ENCODE results near the gene DAPK1. TPM values are rescaled to one million over a fixed set of nuclear protein-coding genes. Genes with fewer than 3 reads are reported as not detected.

The DAPK1 gene
- total RNA-seq, 1 donor from 2014 or later: 29.5 TPM

DNA sequence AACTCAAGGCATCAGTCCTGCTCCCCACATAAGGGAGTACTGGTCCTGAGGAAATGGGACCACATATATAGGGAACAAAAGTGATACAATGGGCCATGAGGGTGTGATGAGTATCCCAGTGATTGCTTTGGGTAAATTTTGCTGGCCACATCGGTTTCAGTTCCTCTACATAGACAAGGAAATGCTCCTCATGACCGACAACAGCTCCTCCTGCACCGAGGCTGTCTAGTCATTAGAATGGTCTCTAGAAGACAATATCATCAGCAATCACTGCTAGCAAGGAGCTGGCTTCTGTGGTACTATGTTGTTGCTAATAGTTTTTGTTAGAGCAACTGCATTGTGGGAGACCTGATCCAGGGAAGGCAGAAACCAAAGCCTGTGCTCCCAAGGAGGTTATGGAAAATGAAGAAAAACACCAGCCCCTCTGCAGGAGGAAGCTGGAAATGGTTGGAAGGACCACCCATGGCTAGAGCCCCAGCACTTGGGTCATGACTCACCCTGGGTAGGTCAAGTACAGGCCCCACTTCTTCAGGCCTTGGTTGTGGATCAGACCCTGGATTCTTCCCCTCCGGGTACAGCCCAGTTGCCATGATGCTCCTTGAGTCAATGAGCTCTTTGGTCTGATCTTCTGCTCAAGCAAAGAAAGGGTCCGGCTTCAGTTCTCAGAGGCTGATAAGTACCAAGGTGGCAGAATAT lies 224.9 kb downstream of the DAPK1 start:
- no peaks in the 10 kb centered on the region for H3K4me1 ChIP-seq
- no peak overlapping the region for H3K4me2 ChIP-seq
- Mint-ChIP-seq H3K27me3 (ENCODE audit: insufficient read depth, low read depth) (no peaks in the 10 kb centered on the region), H3K36me3 (no peaks in the 10 kb centered on the region), H3K27ac (no peak overlapping the region), H3K9me3 (no peaks in the 10 kb centered on the region), H3K4me3 (no peak overlapping the region), H3K4me1 (peaks cover 6% of the 10 kb centered on the region)
- peaks cover 27% of the 10 kb centered on the region for H3F3A ChIP-seq (ENCODE audit: low read depth)
- H3K9ac ChIP-seq: no peak overlapping the region
- H4K20me1 ChIP-seq (ENCODE audit: low read depth): no peaks in the 10 kb centered on the region
- no peak overlapping the region for H2AFZ ChIP-seq (replicated peaks)
- H3K27ac ChIP-seq: no peak overlapping the region
- no peaks in the 10 kb centered on the region for H3K79me2 ChIP-seq (ENCODE audit: low read depth)
- H3K4me3 ChIP-seq: no peak overlapping the region
- TF ChIP-seq EZH2 (IDR thresholded peaks at IDR 0.05): no peak
- TF ChIP-seq EZH2phosphoT487 (IDR thresholded peaks at IDR 0.05): no peak
- no peak for TF ChIP-seq CTCF (IDR thresholded peaks at IDR 0.05)
- H3K9me3 ChIP-seq (ENCODE audit: low read depth): no peaks in the 10 kb centered on the region
- peaks cover 25% of the 10 kb centered on the region for H3K27me3 ChIP-seq
- H3K36me3 ChIP-seq: no peaks in the 10 kb centered on the region
- no peak for DNase-seq (ENCODE audit: low spot score)

DNA sequence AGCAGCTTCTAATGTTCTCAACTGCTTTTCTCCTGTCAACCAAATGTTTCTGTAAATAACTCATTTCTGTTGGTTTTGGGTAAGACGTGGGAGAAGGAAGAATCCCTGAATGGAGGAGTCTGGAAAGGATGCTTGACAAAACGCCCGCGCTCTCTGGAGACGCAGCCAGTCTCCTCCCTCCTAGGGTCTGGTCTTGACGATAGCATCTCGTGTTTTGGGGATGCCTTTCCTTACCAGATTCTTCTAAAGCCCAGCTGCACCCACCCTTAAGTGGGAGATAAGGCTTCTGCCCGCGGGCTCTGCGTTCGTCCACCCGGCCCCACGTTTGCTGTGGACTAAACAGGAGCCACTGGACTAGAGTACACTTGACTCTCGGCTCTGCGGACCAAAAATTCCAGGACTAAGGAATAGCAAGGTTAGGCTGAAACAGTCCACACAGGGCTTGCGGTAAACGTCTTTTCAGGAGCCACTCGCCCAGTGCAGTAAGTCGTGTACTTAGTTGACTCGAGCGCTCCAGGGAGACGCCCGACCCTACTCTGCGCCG lies 227.8 kb downstream of the DAPK1 start:
- peak overlapping the region; percentile 93 for H3K4me2 ChIP-seq
- H3K27ac ChIP-seq: no peak overlapping the region
- no peaks in the 10 kb centered on the region for H3K9me3 ChIP-seq (ENCODE audit: low read depth)
- peak; percentile 50 for DNase-seq (ENCODE audit: low spot score)
- peaks cover 28% of the 10 kb centered on the region for H3F3A ChIP-seq (ENCODE audit: low read depth)
- no peak overlapping the region for H3K9ac ChIP-seq
- peaks cover 2% of the 10 kb centered on the region for H3K27me3 Mint-ChIP-seq (ENCODE audit: insufficient read depth, low read depth)
- peak overlapping the region; percentile 65 for H3K4me3 ChIP-seq
- H3K9me3 Mint-ChIP-seq: no peaks in the 10 kb centered on the region
- no peaks in the 10 kb centered on the region for H3K4me1 ChIP-seq
- no peak for TF ChIP-seq CTCF (IDR thresholded peaks at IDR 0.05)
- peak; percentile 27 for TF ChIP-seq EZH2 (IDR thresholded peaks at IDR 0.05)
- peaks cover 12% of the 10 kb centered on the region for H3K4me1 Mint-ChIP-seq
- H3K4me3 Mint-ChIP-seq: peak overlapping the region; percentile 93
- H3K27ac Mint-ChIP-seq: peak overlapping the region; percentile 57
- H4K20me1 ChIP-seq (ENCODE audit: low read depth): no peaks in the 10 kb centered on the region
- H2AFZ ChIP-seq (replicated peaks): peak overlapping the region; percentile 95
- H3K36me3 Mint-ChIP-seq: peaks cover 14% of the 10 kb centered on the region
- no peaks in the 10 kb centered on the region for H3K36me3 ChIP-seq
- H3K79me2 ChIP-seq (ENCODE audit: low read depth): no peaks in the 10 kb centered on the region
- H3K27me3 ChIP-seq: peaks cover 25% of the 10 kb centered on the region

GRCh38 chr9:87725900-87726709 lies 228.4 kb downstream of the DAPK1 start, which contains the start of gene CTSL:
Gene CTSL (plus strand): TSS chr9:87726119. CDS start chr9:87727604, 1,485 bp downstream.
- Histone ChIP-seq H3K9ac (peak within 1 kb of the TSS; percentile 69), H3K4me2 (peak within 1 kb of the TSS; percentile 93), H3K36me3 (no peaks in the 10 kb centered on the region), H3K27me3 (peaks cover 25% of the 10 kb centered on the region), H3K4me1 (no peaks in the 10 kb centered on the region), H4K20me1 (ENCODE audit: low read depth) (no peaks in the 10 kb centered on the region), H3K27ac (peak within 1 kb of the TSS; percentile 85), H3F3A (ENCODE audit: low read depth) (peaks cover 28% of the 10 kb centered on the region), H3K4me3 (peak within 1 kb of the TSS; percentile 65), H3K9me3 (ENCODE audit: low read depth) (no peaks in the 10 kb centered on the region), H3K79me2 (ENCODE audit: low read depth) (no peaks in the 10 kb centered on the region), H2AFZ (replicated peaks) (peak within 1 kb of the TSS; percentile 95)
- Mint-ChIP-seq H3K9me3 (no peaks in the 10 kb centered on the region), H3K27ac (peak within 1 kb of the TSS; percentile 57), H3K27me3 (ENCODE audit: insufficient read depth, low read depth) (peaks cover 2% of the 10 kb centered on the region), H3K4me3 (peak within 1 kb of the TSS; percentile 93), H3K36me3 (peaks cover 18% of the 10 kb centered on the region), H3K4me1 (peaks cover 12% of the 10 kb centered on the region)
- peak; percentile 90 for DNase-seq (ENCODE audit: low spot score)
- TF ChIP-seq EZH2phosphoT487 (IDR thresholded peaks at IDR 0.05) (no peak), EZH2 (IDR thresholded peaks at IDR 0.05) (peak; percentile 16), CTCF (IDR thresholded peaks at IDR 0.05) (peak; percentile 52)

Measured in neural progenitor cell (in vitro differentiated cells).